Gastroesophageal sphincter (tissue), 3 donors: ENCODE data around the gene TAS2R4.

Experiments used
- EP300 ChIP-seq: sonication (generic); formaldehyde crosslinking; IDR thresholded peaks from one replicate; pipeline ENCODE4 v1.6.1; 2017; ENCODE audit warnings: antibody characterized with exemption, mild to moderate bottlenecking
- POLR2A ChIP-seq, 2 donors: fragments of 450-650 bp; IDR thresholded peaks; one replicate each; pipeline ENCODE4 v1.6.1; 2017; ENCODE audit warnings: antibody characterized with exemption in 2 of 2, mild to moderate bottlenecking in 2 of 2, moderate library complexity in 1 of 2
- TF ChIP-seq, protein P1 (sequence below), 4 experiments: fragments of 200-600 bp in 2 of 4; fragments of 450-650 bp in 2 of 4; sonication (generic) in 1 of 4; IDR thresholded peaks; one replicate each; pipeline ENCODE4 v1.5.1; 2017 to 2019; ENCODE audit warnings: antibody characterized with exemption in 4 of 4, mild to moderate bottlenecking in 2 of 4, moderate library complexity in 2 of 4

DNA sequence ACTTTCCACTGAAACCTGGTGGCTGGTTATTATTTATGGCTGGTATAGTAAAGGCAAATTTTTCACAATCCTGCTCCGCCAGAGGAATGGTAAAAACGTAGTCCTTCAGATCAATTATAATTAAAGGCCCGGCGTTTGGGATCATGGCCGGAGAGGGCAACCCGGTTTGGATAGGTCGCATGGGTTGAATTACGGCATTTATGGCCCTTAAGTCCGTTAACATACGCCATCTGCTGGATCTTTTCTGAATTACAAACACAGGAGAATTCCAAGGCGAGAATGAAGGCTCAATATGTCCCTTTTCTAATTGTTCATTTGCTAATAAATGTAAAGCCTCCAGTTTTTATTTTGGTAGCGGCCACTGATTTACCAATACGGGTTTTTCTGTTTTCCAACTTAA is 23.8 kb upstream of the TAS2R4 start:
- TF ChIP-seq, protein P1, sequence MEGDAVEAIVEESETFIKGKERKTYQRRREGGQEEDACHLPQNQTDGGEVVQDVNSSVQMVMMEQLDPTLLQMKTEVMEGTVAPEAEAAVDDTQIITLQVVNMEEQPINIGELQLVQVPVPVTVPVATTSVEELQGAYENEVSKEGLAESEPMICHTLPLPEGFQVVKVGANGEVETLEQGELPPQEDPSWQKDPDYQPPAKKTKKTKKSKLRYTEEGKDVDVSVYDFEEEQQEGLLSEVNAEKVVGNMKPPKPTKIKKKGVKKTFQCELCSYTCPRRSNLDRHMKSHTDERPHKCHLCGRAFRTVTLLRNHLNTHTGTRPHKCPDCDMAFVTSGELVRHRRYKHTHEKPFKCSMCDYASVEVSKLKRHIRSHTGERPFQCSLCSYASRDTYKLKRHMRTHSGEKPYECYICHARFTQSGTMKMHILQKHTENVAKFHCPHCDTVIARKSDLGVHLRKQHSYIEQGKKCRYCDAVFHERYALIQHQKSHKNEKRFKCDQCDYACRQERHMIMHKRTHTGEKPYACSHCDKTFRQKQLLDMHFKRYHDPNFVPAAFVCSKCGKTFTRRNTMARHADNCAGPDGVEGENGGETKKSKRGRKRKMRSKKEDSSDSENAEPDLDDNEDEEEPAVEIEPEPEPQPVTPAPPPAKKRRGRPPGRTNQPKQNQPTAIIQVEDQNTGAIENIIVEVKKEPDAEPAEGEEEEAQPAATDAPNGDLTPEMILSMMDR (IDR thresholded peaks at IDR 0.05) = no peak
- TF ChIP-seq EP300 = no peak
- no peak for TF ChIP-seq POLR2A (IDR thresholded peaks at IDR 0.05)
